Limb (tissue), 2 donors: ENCODE data around the gene FAM20C.

Source experiments
- DNase-seq, 2 donors: peaks; one replicate each; pipeline ENCODE4 v3.0.0-alpha.2; 2016; ENCODE audit errors: extremely low spot score in 2 of 2

FAM20C gene

DNA sequence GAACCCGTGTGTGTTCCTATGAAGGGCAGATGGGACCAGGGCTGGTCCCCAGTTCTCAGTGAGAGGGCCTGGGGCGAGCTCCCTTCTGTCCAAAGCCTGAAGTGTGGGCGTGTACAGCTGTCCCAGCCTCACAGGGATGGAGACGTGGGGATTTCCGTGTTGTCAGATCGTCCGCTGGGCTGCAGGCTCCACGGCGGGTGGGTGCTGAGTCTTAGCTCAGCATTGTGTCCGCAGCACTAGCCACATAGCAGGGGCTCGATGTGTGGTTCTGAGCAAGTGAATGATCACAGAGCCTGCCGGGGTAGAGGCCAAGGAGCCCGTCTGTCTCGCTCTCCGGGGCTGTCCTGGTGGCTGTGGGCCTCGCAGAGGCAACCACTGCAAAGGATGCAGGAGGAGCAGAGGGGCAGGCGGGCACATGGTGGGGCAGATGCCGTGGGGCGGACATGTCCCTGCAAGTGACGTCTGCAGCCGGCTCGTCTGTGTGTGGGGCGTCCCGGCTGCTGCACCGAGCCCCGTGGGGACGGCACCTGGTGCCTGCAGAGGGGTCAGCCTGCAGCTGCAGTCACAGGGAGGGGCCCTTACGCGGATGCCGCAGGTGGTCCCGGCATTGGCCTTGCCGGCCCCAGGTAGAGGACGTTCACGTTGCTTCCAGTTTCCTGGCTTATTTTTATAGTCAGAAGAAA is 30.9 kb downstream of the FAM20C start:
- no peak for DNase-seq

DNA sequence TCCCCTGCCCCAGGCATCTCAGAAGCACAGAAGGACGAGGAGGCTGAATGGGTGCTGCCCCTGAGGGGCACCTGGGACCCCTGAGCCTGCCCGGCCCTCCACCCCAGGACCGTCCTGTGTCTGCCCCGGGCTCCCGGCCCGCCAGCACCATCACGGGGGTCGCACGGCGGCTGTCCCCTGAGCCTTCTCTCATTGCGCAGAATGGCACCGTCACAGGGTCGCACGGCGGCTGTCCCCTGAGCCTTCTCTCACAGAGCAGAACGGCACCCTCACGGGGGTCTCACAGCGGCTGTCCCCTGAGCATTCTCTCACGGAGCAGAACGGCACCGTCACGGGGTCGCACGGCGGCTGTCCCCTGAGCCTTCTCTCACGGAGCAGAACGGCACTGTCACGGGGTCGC is 31.5 kb downstream of the FAM20C start:
- DNase-seq = no peak

DNA sequence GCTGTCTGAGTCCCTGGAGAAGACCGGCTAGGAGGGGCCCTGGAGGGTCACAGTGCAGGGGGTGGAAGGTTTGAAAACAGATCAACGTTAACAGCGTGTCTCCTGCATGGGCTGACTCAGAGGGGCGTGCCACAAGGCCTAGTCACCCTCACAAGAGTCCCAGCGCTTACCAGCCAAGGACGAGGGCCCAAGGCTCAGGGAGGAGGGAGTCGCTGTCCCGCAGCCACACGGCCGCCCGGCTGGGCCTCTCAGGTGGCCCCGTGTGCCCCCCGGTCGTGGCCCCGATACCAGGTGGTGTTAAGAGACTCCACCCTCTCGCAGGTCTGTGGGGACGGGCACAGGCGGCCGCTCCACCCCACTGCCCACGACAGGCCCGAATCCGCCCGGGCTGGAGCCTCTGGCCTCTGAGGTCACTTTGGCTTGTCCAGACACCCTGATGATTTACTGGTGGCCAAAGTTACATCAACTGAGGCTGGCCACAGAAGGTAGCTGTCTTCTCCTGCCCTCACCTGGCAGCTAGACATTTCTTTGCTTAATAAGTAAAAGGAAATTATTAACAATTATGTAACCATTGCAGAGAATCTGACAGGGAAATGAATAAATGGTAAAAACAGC is 34.0 kb downstream of the FAM20C start:
- DNase-seq = no peak

DNA sequence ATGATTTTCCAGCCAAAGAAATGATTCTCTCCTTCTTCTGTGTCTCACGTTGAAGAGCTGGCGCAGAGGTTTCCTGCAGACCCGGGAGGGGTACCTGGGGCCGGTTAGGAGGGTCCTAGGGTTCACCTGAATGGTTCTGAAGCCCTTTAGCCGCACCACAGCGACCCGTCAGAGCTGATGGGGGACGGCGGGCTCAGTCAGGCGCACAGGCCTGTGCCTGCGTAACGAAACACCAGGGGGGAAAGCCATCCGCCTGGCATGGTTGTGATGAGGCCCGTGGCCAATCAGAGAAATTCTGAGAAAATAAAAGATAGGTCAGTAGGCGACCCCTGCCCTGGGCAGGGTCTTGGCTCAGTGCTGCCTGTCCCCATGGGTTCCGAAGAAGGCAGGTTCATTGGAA is 35.6 kb downstream of the FAM20C start:
- no peak for DNase-seq

DNA sequence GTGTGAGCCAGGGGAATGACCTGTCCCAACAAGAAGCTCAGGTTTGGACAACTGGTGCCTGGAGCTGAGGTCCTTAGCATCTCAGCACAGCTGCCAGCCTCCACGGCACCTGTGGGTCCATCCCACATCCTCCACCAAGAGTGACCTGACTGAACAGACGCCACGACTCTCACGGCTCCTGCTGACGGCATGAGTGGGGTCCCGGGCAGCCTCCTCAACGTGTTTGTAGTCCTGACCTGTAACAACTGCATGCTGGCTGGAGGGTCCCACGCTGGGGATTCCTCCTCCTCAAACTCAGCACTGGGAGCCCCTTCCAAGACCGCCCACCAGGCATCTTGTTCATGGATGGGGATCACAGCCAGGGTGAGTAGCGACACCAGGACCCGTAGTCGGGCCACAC is 36.2 kb downstream of the FAM20C start:
- DNase-seq = no peak

DNA sequence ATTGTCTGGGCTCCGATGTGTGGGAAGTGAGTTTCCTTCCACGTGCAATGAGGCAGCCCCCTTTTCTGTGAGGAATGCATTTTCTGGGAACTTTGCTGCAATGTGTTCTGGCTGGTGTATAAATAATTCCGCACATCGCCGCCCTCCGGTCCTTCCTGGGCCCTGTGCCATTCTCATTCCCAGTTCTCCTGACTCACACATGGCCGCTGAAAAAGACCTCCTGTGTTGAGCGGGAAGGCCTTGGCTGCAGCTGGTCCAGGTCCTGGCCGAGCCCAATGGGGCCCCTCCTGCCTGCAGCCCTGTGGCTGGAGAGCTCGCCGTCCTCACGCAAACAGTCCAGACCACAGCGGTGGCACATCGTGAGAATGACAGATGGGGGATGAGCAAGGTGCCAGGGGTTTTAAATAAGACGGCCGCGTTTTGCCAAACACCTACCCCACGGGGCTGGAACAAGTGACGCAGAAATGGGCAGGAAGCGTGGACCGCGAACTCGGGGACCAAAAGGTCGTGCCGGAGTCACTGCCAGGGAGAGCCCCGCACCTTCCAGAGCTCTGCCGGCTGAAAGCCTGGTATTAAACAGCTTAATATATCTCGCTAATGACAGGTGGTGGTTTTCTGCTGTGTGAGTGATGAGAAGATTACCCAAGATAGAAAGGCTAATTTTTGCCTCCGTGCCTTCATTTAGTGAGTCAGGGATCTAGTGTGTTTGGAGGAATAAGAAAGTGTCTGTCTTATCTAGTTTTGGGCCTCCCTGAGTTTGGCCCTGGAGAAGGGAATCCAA is 37.0 kb downstream of the FAM20C start:
- peak; percentile 80 to 86 for DNase-seq

DNA sequence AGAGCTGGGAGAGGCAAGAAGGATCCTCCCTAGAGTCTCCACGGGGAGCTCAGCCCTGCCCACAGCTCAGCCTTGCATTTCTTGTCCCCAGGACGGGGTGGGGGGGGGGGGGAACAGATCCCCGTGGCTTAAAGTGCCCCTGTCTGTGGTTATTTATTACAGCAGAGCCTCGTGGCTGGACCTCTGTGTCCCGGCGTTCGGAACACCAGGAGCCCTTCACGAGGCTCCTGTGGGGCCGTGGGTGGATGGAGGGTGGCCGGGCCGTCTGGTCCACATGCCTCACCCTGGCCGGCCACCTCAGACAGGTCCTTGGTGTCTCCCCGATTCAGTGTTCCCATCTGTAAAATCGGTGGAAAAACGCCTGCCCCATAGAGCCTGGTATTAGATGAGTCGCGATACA is 37.9 kb downstream of the FAM20C start:
- no peak for DNase-seq

DNA sequence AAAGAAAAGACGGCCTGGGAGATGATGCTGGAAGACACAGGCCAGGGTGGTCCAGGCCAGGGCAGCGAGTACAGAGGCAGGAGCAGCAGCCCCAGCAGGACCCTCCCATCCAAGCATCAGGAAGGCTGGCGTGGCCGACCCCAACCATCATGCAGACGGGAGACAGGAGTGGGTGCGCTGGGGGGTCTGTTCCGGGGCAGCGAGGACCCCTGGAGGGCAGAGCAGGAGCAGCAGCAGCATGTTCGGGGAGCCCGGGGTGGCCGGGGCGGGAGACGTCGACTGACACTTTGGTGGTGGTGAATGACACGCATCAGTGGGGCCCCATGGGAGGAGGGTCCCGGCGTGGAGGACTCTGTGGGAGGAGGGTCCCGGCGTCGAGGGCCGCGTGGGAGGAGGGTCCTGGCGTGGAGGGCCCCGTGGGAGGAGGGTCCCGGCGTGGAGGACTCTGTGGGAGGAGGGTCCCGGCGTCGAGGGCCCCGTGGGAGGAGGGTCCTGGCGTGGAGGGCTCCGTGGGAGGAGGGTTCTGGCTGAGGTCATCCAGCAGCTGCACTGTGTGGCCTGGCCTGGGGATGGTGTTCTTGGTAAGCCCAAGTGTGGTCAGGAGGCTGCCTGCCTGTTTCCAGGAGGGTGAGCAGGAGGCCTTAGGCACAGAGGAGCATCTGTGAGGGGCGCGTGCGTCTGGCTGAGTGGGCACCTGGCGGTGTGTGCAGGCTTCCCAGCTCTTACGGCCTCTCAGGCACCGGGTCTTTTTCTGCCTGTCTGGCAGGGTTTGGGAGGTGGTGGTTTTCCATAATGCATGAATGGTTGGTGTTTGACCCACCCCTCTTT is 38.9 kb downstream of the FAM20C start:
- no peak for DNase-seq

DNA sequence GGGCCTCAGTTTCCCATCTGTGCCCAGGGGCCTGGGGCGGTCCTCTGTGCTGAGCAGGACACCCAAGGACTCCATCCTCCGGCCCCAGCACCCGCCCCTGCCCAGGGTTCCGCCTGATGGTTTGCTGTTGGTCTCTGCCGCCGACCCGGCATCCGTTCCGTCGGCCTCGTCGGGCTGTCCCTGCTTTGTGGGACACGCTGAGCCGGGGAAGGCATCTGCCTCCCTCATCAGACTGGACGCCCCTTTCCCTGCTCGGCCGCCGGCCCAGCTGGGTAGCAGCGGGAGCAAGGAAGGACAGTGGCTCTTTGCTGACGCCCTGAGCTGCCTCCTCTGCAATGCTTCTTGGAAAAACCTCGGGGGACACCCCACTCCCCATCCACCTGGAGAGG is 39.5 kb downstream of the FAM20C start:
- DNase-seq = no peak

DNA sequence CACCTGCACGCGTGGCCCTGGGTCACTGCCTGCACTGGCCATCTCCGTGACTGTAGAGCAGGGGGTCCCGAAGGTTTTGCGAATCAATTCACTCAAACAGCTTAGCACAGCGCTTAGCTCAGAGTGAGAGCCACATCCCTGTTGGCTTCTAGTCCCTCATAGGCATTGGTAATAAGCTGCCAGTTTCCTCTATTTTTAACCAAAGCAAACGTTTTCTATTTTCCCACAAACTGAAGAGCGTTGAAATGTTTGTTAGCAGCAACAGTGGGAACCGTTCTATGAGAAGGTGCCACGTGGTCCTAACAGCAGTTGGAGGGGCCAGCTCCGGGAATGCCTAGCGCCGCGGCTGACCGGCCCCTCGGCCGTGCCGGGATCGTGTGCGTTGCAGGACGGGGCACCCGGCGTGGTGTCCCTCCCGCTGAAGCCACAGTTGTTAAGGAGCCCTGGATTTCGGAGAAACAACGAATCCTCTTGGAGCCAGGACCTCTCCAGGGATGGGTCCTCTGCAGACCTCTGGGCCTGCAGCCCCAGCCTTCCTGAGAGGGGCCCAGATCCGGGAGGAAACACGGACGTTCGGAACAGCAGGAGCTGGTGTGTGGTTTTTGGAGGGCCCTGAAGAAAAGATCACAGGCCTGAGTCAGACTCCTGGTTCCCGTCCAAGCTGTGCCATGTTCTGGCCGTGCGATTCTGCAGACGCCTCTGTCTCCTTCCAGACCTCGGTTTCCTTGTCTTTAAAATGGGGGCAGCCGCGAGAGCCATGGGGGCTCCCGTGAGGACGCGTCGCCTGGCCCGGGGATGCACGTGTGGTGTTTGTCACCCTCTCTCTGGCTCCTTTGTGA is 40.3 kb downstream of the FAM20C start:
- DNase-seq = no peak

DNA sequence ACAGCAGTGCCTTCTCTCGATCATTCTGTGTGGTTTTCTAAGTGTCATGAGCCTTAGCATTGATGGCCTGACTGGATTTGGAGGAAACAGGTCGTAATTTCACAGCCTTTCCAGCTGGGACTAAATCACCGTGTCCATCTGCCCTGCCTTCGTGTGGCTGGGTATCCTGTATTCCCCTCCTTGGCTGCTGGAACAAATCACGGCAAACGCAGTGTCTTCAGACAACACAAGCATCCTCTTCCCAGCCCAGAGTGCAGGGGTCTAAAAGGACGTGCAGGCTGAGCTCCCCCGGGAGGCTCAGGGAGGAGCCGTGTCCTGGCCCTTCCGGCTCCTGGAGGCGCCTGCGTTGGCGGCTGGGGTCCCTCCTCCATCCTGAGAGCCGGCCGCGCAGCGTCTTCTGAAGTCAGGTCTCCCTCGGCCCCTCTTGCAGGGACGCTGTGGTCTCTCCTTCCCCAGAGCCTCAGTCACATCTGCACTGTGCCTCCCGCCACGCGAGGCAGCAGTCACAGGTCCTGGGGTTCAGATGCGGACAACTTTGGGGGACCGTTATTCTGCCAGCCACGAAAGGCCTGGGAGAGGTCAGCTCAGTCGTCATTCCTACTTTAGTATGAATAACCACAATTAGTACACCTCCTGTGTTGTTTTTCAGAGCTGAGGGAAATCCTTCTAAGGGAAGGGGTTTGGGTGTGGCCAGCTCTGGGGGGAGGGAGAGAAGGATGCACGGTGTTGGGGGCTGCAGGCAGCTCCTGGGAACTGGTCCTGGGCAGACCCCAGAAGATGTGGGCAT is 41.1 kb downstream of the FAM20C start:
- no peak for DNase-seq

DNA sequence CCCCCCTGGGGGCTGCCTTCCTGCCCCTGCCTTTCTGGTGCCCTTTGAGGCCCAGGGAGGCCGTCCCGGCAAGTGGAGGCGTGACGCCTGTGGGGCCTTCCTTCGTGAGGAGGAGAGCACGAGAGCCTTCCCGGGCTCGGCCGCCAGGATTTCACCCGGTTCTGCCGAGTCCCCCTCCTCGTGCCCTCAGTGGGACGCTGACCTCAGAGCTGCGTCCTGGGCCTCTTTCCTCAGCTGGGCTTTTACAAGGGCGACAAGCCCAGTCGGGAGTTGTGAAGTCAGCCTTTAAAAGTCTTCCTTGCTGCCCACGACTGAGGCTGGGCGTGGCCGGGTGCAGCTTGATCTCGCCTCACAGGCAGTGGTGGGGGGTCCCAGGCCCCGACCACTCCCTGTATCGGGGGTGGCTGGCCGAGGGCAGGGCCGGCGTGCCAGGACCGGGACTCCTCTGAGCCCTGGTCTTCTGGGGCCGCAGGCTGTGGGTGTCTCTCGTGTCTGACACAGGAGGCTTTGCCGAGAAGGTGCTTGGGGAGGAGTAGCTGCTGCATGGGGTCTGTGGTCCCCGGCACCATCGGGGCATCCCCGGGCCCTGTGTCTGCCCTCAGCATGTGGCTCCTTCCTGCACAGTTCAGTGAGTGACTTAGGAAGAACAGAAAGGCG is 41.8 kb downstream of the FAM20C start:
- DNase-seq = no peak

DNA sequence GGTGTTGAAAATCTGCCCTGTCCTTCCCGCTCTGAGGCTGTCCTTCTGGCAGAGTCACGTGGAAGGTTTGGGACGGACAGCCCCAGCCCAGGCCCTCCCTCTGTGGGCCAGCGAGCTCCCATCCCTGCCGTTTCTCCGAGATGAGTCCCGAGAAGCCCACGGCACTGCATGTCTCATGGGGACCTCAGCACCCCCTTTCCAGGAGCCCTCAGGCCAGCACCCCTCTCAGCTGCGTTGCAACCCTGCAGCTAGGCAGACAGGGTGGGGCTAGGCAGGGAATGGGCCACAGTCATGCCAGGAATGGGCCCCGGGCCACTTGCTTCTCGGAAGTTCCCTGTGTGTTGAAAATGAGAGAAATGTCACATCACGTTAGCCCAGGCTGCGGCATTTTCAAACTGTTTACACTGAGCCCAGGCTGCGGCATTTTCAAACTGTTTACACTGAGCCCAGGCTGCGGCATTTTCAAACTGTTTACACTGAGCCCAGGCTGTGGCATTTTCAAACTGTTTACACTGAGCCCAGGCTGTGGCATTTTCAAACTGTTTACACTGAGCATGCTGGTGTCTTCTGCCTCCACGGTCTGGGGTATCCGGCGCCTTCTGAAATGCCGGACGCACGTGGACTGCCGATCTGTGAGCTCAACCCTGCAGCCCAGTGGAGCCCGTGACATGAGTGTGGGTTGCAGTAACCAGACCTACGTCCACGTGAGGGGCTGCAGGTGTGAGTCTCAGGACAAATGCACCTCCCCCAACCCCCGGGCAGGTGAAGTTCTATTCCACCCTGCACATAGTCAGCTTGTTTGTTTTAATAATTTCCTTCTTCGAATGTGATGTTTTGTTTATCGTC is 42.6 kb downstream of the FAM20C start:
- DNase-seq = no peak

DNA sequence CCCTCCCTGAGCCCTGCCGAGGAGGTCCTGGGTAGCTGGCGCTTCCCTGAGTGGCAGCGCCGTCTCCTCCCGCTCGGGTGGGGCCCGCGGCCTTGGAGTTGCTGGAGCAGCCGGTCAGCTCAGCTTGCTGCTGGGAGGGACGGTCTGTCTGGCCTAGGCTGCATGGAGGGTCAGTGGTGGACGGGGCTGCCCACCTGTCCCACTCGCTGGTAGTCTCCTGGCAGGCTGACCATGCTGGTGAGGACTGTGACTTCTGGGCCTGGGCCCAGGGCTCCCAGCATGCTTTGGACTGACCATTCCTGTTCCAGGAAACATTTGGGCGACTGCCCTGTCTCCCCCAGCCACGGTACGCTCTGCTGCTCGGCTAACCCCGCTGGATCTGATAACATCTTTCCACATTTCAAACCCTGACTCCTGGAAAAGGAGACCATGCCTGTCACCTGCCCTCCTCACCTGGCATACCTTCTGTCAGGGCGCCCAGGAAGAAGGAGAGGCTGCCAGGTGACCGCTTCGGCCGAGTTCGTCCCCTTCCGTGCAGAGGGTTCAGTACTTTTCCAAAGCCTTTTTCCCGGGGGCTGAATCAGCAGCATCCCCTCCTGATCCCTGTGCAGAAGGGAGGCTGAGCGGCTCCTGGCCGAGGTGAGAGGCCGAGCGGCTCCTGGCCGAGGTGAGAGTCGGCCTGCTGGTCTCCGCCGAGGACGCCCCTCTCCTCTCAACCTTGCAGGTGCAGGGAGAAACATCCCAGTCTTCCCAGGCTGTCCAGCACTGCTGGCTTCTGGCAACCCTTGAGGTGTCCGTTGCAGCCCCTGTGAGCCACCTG is 43.4 kb downstream of the FAM20C start:
- DNase-seq = no peak

DNA sequence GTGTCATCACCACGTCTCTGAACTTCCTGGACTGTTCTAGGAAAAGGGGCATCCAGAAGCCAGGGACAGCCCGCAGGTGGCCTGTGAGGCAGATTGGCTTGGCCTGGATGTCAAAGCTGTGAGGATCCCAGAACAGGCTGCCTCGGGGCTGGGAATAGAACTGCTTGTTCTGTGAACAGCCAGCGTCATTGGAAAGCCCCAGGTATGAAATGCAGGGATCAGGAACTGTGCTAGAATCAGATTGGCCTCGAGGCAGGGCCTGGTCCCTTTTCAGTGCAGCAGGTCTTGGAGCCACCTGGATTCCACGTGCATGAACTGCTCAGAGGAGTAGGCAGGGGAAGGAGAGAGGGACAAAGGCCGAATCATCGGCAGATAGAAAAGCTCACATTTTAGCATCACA is 44.6 kb downstream of the FAM20C start:
- no peak for DNase-seq

DNA sequence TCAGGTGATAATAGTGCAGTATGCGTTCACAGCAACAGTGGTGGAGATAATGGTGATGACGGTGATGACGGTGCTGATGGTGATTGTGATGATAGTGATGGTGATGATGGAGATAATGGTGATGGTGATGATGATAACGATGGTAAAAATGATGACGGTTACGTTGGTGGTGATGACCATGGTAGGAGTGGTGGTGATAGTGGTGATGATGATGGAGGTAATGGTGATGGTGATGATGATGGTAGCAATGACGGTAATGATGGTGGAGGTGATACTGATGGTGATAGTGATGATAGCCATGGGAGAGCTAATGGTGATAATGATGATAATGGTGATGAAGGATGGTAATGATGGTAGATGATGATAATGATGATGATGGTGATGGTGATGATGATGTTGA is 45.0 kb downstream of the FAM20C start:
- no peak for DNase-seq

DNA sequence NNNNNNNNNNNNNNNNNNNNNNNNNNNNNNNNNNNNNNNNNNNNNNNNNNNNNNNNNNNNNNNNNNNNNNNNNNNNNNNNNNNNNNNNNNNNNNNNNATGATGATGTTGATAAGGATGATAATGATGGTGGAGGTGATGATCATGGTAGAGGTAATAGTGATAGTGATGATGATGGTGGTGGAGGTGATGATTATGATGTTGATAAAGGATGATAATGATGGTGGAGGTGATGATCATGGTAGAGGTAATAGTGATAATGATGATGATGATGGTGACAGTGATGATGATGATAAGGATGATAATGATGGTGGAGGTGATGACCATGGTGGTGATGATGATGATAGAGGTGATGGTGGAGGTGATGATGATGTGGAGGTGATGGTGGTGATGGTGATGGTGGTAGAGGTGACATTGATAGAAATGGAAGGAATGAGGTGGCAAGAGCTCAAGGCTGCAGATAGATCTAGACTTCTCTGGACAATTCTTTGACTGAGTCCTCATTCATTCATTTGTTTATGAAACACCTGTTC is 47.8 kb downstream of the FAM20C start:
- no peak for DNase-seq
